ENCODE data around the gene PHC3. TPM values are rescaled to one million over a fixed set of nuclear protein-coding genes. Genes with fewer than 3 reads are reported as not detected.

Gene PHC3
- total and polyA plus RNA-seq, 2 of the 13 experiments (the other 11 are each of a cell fraction or from before 2014, with no cell fraction given), result 24.1 to 49.0 TPM

GRCh38 chr3:170075441-170076091, 106.0 kb downstream of the PHC3 start:
- Histone ChIP-seq H3K27me3 (ENCODE audit: control insufficient read depth in 1 of 2, insufficient read depth in 2 of 2, low read length in 2 of 2) (no peaks in the 10 kb centered on the region), H3K79me2 (ENCODE audit: insufficient read depth, low read length) (no peaks in the 10 kb centered on the region), H3K9ac (ENCODE audit: insufficient read depth, low read depth, low read length) (no peak overlapping the region), H3K9me3 (ENCODE audit: low read length) (no peaks in the 10 kb centered on the region), H3K4me3 (replicated peaks in 1 of 3; ENCODE audit: insufficient read depth in 1 of 3, low read depth in 2 of 3, low read length in 3 of 3) (no peak overlapping the region), H3K27ac (ENCODE audit: extremely low read length, insufficient read depth, low read length) (peak overlapping the region; percentile 3), H3K36me3 (replicated peaks in 1 of 2; ENCODE audit: control insufficient read depth in 1 of 2, insufficient read depth in 2 of 2, low read length in 2 of 2) (no peaks in the 10 kb centered on the region), H4K20me1 (ENCODE audit: insufficient read depth, low read length) (no peaks in the 10 kb centered on the region), H2AFZ (ENCODE audit: low read length) (no peak overlapping the region), H3K4me2 (ENCODE audit: low read depth, low read length) (peak overlapping the region; percentile 25), H3K4me1 (ENCODE audit: insufficient read depth, low read length) (peaks cover 59% of the 10 kb centered on the region)
- WGBS (ENCODE audit: low lambda C conversion rate), result 91% methylated on average over 4 of the region's 4 CpGs
- ATAC-seq (no peak), DNase-seq (ENCODE audit: low spot score) (peak; percentile 15), FAIRE-seq (no peak)
- ChIA-PET CTCF (ENCODE audit: low intra/inter-chr PET ratio, low total read pairs) (no interaction called here), POLR2A (no interaction called here)
- BruUV-seq (replicated peaks), result no TSS peak
- TF ChIP-seq HNF4A (CRISPR knock-in tag; IDR thresholded peaks at IDR 0.05), result peak; percentile 39
- TF ChIP-seq SOX13 (IDR thresholded peaks at IDR 0.05), result no peak
- peak in 1 of 2 experiments; percentile 23; a peak in 1 of 4 replicates for TF ChIP-seq SOX13 (CRISPR knock-in tag; conservative IDR thresholded peaks at IDR 0.05 in 1 of 2, IDR thresholded peaks at IDR 0.05 in 1 of 2)
- TF ChIP-seq SOX6 (IDR thresholded peaks at IDR 0.05), result no peak
- TF ChIP-seq SOX6 (CRISPR knock-in tag; IDR thresholded peaks at IDR 0.05), result peak; percentile 11; the same call in 1 of the 2 replicates
- TF ChIP-seq POLR2AphosphoS2 (IDR thresholded peaks at IDR 0.05; ENCODE audit: low read depth, low read length), result no peak
- no peak for TF ChIP-seq YY1 (IDR thresholded peaks at IDR 0.05; ENCODE audit: insufficient read depth, insufficient replicate concordance, low read depth, low read length)
- TF ChIP-seq FIP1L1 (IDR thresholded peaks at IDR 0.05; ENCODE audit: borderline replicate concordance, insufficient read depth, low read depth, low read length), result no peak
- TF ChIP-seq FOXP4 (CRISPR knock-in tag; IDR thresholded peaks at IDR 0.05), result 0 out of 2 replicates have a peak, but pooled peaks have one; percentile 16
- TF ChIP-seq ZNF124 (CRISPR knock-in tag; IDR thresholded peaks at IDR 0.05), result no peak
- TF ChIP-seq ZNF644 (CRISPR knock-in tag; IDR thresholded peaks at IDR 0.05; ENCODE audit: low read depth), result peak; percentile 88
- no peak for TF ChIP-seq ZKSCAN5 (CRISPR knock-in tag; IDR thresholded peaks at IDR 0.05)
- TF ChIP-seq SETDB1 (CRISPR knock-in tag; IDR thresholded peaks at IDR 0.05; ENCODE audit: borderline replicate concordance), result no peak
- in situ Hi-C loops (cut with HindIII; ENCODE audit: extremely low pct_ligation_motif_present, low pct_unique_long_range_greater_than_20kb) (no loop called here), intact Hi-C loops (cut with micrococcal nuclease; ENCODE audit: unreplicated experiment) (no loop called here)
